ENCODE results near the gene C20orf144. TPM values are rescaled to one million over a fixed set of nuclear protein-coding genes. Genes with fewer than 3 reads are reported as not detected.

The C20orf144 gene
- total RNA-seq, 1 donor from 2014 or later, result 0.09 TPM

GRCh38 chr20:33650111-33650752, 11.9 kb upstream of the C20orf144 start:
- no peaks in the 10 kb centered on the region for H3K9me3 Mint-ChIP-seq
- DNase-seq (ENCODE audit: low spot score in 2 of 2, unreplicated experiment in 2 of 2), result no peak
- H3K27me3 Mint-ChIP-seq (ENCODE audit: low read depth), result no peaks in the 10 kb centered on the region
- no peak for TF ChIP-seq CTCF (IDR thresholded peaks at IDR 0.05; ENCODE audit: unreplicated experiment)
- H3K4me1 Mint-ChIP-seq, result peaks cover 72% of the 10 kb centered on the region
- H3K4me3 Mint-ChIP-seq, result no peak overlapping the region
- H3K36me3 Mint-ChIP-seq, result peaks cover 13% of the 10 kb centered on the region
- H3K27ac Mint-ChIP-seq, result peak overlapping the region; percentile 82

GRCh38 chr20:33650753-33651561, 11.2 kb upstream of the C20orf144 start:
- Mint-ChIP-seq H3K27ac (peak overlapping the region; percentile 94), H3K27me3 (ENCODE audit: low read depth) (no peaks in the 10 kb centered on the region), H3K4me3 (peak overlapping the region; percentile 20), H3K4me1 (peaks cover 74% of the 10 kb centered on the region), H3K9me3 (no peaks in the 10 kb centered on the region), H3K36me3 (peaks cover 6% of the 10 kb centered on the region)
- DNase-seq (ENCODE audit: low spot score in 2 of 2, unreplicated experiment in 2 of 2), result no peak
- no peak for TF ChIP-seq CTCF (IDR thresholded peaks at IDR 0.05; ENCODE audit: unreplicated experiment)

DNA sequence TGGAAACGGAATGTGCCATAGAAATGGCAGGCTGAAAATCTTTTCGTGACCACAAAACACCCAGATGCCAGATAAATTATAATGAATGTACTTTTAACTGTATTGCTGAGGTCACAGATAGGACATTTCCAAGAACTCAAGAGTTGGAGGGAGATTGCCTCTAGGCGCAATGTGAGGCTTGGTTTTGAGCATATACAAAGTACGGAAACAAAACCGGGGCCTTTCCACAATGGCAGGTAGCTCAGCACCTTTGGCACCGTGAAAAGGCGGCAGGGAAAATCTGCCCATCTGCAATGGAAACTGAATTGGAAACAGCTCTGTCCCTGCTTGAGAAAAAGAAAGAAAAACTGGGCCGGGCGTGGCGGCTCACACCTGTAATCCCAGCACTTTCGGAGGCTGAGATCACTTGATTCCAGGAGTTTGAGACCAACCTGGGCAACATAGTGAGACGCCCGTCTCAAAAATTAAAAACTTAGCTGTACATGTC, 10.5 kb upstream of the C20orf144 start:
- H3K4me3 Mint-ChIP-seq, result peak overlapping the region; percentile 20
- TF ChIP-seq CTCF (IDR thresholded peaks at IDR 0.05; ENCODE audit: unreplicated experiment), result no peak
- peaks cover 4% of the 10 kb centered on the region for H3K36me3 Mint-ChIP-seq
- peaks cover 74% of the 10 kb centered on the region for H3K4me1 Mint-ChIP-seq
- no peaks in the 10 kb centered on the region for H3K9me3 Mint-ChIP-seq
- no peak for DNase-seq (ENCODE audit: low spot score in 2 of 2, unreplicated experiment in 2 of 2)
- H3K27me3 Mint-ChIP-seq (ENCODE audit: low read depth), result no peaks in the 10 kb centered on the region
- H3K27ac Mint-ChIP-seq, result peak overlapping the region; percentile 94

GRCh38 chr20:33653218-33653899, 8.8 kb upstream of the C20orf144 start:
- H3K4me1 Mint-ChIP-seq, result peaks cover 67% of the 10 kb centered on the region
- peak overlapping the region; percentile 80 for H3K27ac Mint-ChIP-seq
- H3K9me3 Mint-ChIP-seq, result no peaks in the 10 kb centered on the region
- H3K36me3 Mint-ChIP-seq, result no peaks in the 10 kb centered on the region
- H3K4me3 Mint-ChIP-seq, result no peak overlapping the region
- H3K27me3 Mint-ChIP-seq (ENCODE audit: low read depth), result no peaks in the 10 kb centered on the region
- DNase-seq (ENCODE audit: low spot score in 2 of 2, unreplicated experiment in 2 of 2), result peak in 1 of 2 experiments; percentile 80
- peak; percentile 68 for TF ChIP-seq CTCF (IDR thresholded peaks at IDR 0.05; ENCODE audit: unreplicated experiment)

GRCh38 chr20:33653900-33654596, 8.1 kb upstream of the C20orf144 start:
- Mint-ChIP-seq H3K27ac (peak overlapping the region; percentile 80), H3K36me3 (peaks cover under 1% of the 10 kb centered on the region), H3K4me3 (no peak overlapping the region)

More at GRCh38 chr20:33653900-33654596, 8.1 kb upstream of the C20orf144 start:
- no peak for TF ChIP-seq CTCF (IDR thresholded peaks at IDR 0.05; ENCODE audit: unreplicated experiment)
- Mint-ChIP-seq H3K4me1 (peaks cover 60% of the 10 kb centered on the region), H3K27me3 (ENCODE audit: low read depth) (no peaks in the 10 kb centered on the region), H3K9me3 (no peaks in the 10 kb centered on the region)
- DNase-seq (ENCODE audit: low spot score in 2 of 2, unreplicated experiment in 2 of 2), result no peak
